Neuron (in vitro differentiated cells): ENCODE results near the gene ITGAE.
"Not testable (repeated sequence)": the region's sequence is repeated elsewhere in the genome, so short reads cannot be mapped to it uniquely, and the experiment has no call there.

ENCODE experiments used
- H2AFZ ChIP-seq: one replicate; pipeline ENCODE4 v1.6.1; 2013; ENCODE audit warnings: low read depth, mild to moderate bottlenecking, inconsistent platforms, low read length, moderate library complexity
- H3K27me3 ChIP-seq: one replicate; pipeline ENCODE4 v1.6.1; 2013; ENCODE audit warnings: low read length; ENCODE audit not compliant: insufficient read depth
- H3K36me3 ChIP-seq: one replicate; pipeline ENCODE4 v1.6.1; 2013; ENCODE audit warnings: low read length; ENCODE audit not compliant: insufficient read depth
- H3K4me1 ChIP-seq: one replicate; pipeline ENCODE4 v1.6.1; 2013; ENCODE audit warnings: low read length; ENCODE audit not compliant: insufficient read depth
- H3K4me3 ChIP-seq: 2 replicates; pipeline ENCODE4 v1.5.1; 2013; ENCODE audit warnings: mild to moderate bottlenecking, low read length, moderate library complexity
- H3K9me3 ChIP-seq: one replicate; pipeline ENCODE4 v1.6.1; 2013; ENCODE audit warnings: low read length

The ITGAE gene

DNA sequence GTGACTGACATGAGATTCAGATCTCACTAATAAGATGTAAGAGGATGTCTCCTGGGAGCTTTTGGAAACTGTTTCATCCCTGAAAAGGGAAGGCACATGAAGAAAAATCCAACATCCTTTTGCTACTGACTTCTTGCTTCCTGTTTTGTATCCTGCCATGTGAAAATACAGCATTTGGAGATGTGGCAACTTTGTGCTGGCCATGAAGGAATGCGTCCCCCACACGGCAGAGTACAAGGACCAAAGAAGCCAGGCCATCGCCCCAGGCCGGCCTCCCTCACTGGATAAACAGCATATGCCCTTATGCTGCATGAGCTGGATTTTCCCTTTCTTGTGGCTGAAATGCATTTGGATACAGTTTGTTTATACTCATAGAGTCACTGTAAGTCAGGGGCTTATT, 82.8 kb downstream of the ITGAE start:
- peaks cover 7% of the 10 kb centered on the region for H3K4me1 ChIP-seq
- H3K4me3 ChIP-seq, result no peak overlapping the region
- H2AFZ ChIP-seq, result no peak overlapping the region
- H3K9me3 ChIP-seq, result no peaks in the 10 kb centered on the region
- no peaks in the 10 kb centered on the region for H3K27me3 ChIP-seq
- H3K36me3 ChIP-seq, result peaks cover 49% of the 10 kb centered on the region

DNA sequence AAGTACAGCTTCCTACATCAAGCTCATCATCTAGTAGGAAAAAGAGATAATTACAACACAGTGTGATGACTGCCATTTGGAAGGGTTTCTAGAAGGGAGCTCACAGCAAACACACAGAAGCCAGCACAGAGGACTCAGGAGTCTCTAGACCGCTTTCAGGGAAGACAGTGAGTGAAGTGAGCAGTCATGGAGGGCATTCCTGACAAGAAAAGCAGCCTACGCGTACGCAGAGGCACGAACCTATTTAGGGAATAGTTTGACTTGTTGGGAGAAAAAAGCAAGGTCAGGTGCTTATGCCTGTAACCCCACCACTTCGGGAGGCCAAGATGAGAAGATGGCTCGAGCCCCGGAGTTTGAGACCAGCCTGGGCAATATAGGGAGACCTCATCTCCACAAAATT, 85.7 kb downstream of the ITGAE start:
- Histone ChIP-seq H3K9me3 (no peaks in the 10 kb centered on the region), H3K4me3 (no peak overlapping the region), H2AFZ (no peak overlapping the region), H3K36me3 (peaks cover 54% of the 10 kb centered on the region), H3K4me1 (no peaks in the 10 kb centered on the region), H3K27me3 (no peaks in the 10 kb centered on the region)

DNA sequence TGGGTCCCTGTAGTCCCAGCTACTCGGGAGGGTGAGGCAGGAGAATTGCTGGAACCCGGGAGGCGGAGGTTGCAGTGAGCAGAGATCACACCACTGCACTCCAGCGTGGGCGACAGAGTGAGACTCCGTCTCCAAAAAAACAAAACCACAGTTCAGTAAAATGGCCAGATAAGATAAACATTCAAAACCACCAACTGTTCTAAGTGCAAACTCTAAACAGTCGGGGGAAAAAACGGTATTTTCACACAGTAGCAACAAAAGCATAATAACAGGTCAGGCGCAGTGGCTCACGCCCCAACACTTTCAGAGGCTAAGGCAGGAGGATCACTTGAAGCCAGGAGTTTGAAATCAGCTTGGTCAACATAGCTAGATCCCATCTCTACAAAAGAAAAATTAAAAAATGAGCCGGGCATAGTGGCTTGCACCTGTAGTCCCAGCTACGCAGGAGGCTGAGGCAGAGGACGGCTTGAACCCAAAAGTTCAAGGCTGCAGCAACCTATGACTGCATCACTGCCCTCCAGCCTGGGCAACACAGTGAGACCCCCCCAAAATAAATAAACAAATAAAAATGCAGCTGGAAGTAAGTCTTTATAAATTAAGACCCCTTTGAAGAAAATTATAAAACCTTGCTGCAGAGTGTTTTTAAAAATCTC, 88.1 kb downstream of the ITGAE start:
- Histone ChIP-seq H3K27me3 (no peaks in the 10 kb centered on the region), H3K4me3 (no peak overlapping the region), H3K4me1 (no peaks in the 10 kb centered on the region), H3K36me3 (peaks cover 38% of the 10 kb centered on the region), H2AFZ (no peak overlapping the region), H3K9me3 (no peaks in the 10 kb centered on the region)

DNA sequence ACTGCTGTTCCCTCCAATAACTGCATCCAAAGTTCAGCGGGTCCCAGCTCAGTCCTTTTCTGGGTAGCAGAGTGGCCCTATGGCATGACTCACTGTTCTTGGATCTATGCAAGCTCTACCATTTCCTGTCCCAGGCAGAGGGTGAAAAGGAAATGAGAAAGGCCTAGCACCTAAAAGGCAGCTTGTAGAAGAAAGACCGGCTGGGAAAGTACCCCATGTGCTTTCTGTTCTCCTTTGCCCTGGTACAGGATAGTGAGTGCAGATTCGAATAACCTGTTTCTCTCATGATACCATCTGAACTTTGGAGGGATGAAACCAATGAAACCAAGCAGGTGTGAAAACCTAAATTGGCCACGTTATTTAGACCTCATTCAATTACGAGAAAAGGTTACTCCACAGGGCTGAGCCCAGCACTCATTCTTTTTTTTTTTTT, 90.0 kb downstream of the ITGAE start:
- Histone ChIP-seq H2AFZ (no peak overlapping the region), H3K4me1 (no peaks in the 10 kb centered on the region), H3K27me3 (no peaks in the 10 kb centered on the region), H3K36me3 (peaks cover 19% of the 10 kb centered on the region), H3K9me3 (no peaks in the 10 kb centered on the region), H3K4me3 (no peak overlapping the region)

DNA sequence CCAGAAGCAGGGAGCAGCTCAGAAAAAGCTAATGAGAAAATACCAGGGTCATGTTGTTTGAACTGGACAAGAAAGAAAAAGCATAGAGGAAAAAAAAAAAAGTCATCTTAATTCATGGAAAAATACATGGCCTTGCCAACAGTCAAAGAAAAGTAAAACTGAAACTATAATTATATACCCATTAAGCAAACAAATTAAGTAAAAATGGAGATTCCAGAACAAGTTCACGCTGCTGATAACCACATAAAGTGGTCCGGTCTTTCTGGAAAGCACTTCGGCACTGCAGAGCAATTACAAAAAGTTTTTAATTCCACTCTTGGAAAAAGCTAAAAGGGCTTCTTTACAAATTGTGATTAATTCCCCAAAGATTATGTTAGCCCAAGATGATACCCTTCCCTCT, 92.6 kb downstream of the ITGAE start:
- no peak overlapping the region for H2AFZ ChIP-seq

DNA sequence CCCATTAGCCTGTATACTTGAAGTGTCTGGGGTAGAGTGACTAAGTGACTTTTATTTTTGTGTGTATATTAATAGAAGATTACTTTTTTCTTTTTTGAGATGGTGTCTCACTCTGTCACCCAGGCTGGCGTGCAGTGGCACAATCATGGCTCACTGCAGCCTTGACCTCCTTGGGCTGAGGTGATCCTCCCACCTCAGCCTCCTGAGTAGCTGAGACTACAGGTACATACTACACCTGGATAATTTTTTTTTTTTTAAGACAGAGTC, 95.3 kb downstream of the ITGAE start:
- not testable (repeated sequence) for H3K9me3 ChIP-seq, H3K4me3 ChIP-seq, H2AFZ ChIP-seq, H3K27me3 ChIP-seq, H3K36me3 ChIP-seq, H3K4me1 ChIP-seq

More for the DNA sequence above, 92.6 kb downstream of the ITGAE start:
- Histone ChIP-seq H3K36me3 (peaks cover 6% of the 10 kb centered on the region), H3K4me3 (no peak overlapping the region), H3K27me3 (no peaks in the 10 kb centered on the region), H3K9me3 (no peaks in the 10 kb centered on the region), H3K4me1 (no peaks in the 10 kb centered on the region)

DNA sequence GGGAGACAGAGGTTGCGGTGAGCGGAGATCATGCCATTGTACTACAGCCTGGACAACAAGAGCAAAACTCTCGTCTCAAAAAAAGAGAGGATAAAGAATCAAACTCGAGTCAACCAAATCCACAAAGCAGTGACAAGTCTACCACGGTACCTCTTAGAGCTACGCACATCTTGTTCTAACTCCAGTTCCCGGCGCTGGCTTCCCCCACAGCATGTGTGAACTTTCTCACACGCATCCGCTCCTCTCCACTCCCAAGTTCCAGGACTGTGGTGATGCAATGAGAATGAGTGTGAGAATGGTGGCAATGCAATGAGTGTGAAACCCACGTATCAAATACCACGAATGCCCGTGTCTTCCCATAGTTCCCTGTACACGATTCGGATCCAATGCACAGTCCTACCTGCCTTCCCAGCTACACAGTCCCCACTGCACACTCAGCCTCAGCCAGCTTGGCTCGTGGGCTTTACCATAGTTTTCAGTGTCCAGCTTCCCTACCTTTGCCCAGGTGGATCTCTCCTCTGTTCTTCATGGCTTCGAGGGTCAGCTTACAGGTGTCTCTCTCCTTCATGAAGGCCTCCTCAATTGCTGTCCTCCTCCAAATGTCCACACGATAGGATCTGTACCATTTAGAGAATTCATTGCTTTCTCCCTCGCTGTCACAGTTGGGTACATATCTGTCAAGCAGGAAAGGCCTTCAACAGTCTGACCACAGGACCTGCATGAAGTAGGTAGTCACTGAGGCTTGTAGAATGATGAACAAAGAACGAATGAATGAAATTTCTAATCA, 95.9 kb downstream of the ITGAE start:
- Histone ChIP-seq H3K4me3 (no peak overlapping the region), H3K36me3 (no peaks in the 10 kb centered on the region), H3K27me3 (no peaks in the 10 kb centered on the region), H2AFZ (no peak overlapping the region), H3K4me1 (no peaks in the 10 kb centered on the region), H3K9me3 (no peaks in the 10 kb centered on the region)

DNA sequence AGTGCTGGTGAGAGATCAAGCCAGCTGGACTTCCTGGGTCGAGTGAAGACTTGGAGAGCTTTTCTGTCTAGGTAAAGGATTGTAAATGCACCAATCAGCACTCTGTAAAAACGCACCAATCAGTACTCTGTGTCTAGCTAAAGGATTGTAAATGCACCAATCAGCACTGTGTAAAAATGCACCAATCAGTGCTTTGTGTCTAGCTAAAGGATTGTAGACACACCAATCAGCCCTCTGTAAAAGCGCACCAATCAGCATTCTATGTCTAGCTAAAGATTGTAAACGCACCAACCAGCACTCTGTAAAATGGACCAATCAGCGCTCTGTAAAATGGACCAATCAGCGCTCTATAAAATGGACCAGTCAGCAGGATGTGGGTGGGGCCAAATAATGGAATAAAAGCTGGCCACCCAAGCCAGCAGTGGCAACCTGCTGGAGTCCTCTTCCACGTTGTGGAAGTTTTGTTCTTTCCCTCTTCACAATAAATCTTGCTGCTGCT, 98.9 kb downstream of the ITGAE start:
- H3K4me3 ChIP-seq, H2AFZ ChIP-seq, H3K36me3 ChIP-seq, H3K4me1 ChIP-seq, H3K9me3 ChIP-seq: not testable (repeated sequence)
- peaks cover 11% of the 10 kb centered on the region for H3K27me3 ChIP-seq

DNA sequence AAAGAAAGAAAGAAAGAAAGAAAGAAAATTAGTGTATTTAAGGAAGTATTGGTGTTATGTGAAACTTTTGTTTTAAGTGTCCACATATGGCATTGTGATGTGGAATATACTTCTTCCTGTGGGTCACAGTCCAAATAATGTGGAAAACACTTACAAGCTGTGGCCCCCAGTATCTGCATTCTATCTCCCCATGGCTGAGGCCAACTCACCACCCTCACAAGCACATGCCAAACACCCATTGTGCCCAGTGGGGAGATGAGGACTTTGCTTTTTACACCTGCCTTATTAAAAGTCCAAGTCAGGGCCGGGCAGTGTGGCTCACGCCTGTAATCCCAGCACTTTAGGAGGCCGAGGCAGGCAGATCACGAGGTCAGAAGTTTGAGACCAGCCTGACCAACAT, 101.0 kb downstream of the ITGAE start:
- Histone ChIP-seq H3K27me3 (peaks cover 24% of the 10 kb centered on the region), H3K9me3 (peaks cover 3% of the 10 kb centered on the region)

DNA sequence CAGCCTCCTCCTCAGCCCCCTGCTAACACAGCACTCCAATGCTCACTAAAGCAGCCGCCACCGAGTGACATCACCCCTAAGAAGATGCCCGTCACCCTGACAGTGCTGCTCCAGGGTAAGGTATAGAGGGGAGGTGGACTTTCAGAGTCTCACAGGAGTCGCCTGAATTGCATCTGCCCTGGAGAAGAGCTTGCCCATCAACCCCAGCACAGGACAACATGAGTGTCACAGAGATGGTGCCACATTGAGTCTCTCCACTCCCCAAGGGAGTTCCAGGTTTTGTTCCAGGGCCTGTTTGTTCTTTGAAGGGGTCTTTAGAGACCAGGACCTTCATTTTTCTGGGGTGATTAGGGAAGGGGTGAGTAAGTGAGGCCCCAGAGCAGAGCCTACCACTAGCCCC, 102.8 kb downstream of the ITGAE start:
- Histone ChIP-seq H3K36me3 (no peaks in the 10 kb centered on the region), H3K27me3 (peaks cover 30% of the 10 kb centered on the region), H3K4me3 (no peak overlapping the region), H3K4me1 (peaks cover 18% of the 10 kb centered on the region), H3K9me3 (peaks cover 3% of the 10 kb centered on the region), H2AFZ (no peak overlapping the region)

More for the DNA sequence above, 101.0 kb downstream of the ITGAE start:
- Histone ChIP-seq H3K4me3 (no peak overlapping the region), H2AFZ (no peak overlapping the region), H3K4me1 (peaks cover 12% of the 10 kb centered on the region), H3K36me3 (no peaks in the 10 kb centered on the region)

DNA sequence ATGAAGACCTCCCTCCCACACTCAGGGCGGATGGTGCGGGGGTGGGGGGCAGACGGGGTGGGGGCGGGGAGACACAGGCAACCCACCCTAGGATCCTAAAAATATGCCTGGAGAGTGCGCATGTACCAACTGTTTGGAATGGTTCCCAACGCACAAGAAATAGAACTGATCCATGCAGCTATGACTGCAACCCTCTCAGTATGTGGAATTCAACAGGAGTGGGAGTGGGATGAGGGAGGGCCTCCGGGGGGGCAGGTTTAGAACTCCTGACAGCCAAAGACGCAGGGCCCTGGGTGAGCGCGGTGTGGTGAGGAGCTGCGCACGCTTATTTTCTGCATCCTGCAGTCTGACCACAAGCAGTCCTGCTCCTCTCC, 103.9 kb downstream of the ITGAE start:
- Histone ChIP-seq H3K9me3 (peaks cover 3% of the 10 kb centered on the region), H3K4me1 (peaks cover 18% of the 10 kb centered on the region), H3K4me3 (no peak overlapping the region), H2AFZ (no peak overlapping the region), H3K27me3 (peaks cover 30% of the 10 kb centered on the region), H3K36me3 (no peaks in the 10 kb centered on the region)

DNA sequence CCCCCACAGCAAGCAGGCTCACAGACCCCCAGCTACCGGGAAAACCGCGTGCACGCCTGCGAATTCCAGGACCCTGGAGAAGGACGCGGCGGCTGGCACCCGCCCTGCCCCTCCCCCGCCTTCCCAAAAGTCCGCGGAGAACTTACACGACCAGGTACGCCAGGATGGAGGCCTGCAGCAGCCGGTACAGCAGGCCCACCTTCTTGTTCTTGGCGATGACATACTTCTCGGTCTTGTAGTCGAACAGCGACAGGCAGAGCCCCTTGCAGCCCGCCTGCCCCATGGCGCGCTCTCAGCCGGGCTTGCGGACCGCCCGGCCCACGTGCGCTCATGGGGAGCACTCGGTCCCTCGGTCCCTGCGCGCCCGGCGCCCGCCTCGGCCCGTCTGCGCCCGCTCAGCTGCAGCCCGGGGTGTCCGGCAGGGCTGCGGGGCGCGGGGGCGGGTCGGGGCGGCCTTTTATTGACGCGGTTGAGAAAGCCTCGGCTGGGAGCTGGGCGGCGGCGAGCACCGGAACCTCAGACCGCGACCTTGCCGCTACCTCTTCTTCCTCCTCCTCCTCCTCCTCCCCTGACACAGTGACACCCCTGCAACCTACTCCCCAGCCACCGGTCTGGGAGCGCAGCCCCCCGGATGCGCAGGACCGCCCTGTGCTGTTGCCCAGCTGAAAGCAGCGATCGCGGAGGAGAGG, 105.1 kb downstream of the ITGAE start, which contains the start of gene P2RX5:
TSS of gene P2RX5 (minus strand) at position 433 of the 689 bp plus-strand sequence. CDS start at position 283, 150 bp downstream.
- H3K27me3 ChIP-seq, result peaks cover 30% of the 10 kb centered on the region
- H3K4me1 ChIP-seq, result peaks cover 18% of the 10 kb centered on the region
- H3K9me3 ChIP-seq, result peaks cover 3% of the 10 kb centered on the region
- H3K36me3 ChIP-seq, result no peaks in the 10 kb centered on the region
- H2AFZ ChIP-seq, result peak within 1 kb of the TSS; percentile 69
- peak within 1 kb of the TSS; percentile 40 for H3K4me3 ChIP-seq

DNA sequence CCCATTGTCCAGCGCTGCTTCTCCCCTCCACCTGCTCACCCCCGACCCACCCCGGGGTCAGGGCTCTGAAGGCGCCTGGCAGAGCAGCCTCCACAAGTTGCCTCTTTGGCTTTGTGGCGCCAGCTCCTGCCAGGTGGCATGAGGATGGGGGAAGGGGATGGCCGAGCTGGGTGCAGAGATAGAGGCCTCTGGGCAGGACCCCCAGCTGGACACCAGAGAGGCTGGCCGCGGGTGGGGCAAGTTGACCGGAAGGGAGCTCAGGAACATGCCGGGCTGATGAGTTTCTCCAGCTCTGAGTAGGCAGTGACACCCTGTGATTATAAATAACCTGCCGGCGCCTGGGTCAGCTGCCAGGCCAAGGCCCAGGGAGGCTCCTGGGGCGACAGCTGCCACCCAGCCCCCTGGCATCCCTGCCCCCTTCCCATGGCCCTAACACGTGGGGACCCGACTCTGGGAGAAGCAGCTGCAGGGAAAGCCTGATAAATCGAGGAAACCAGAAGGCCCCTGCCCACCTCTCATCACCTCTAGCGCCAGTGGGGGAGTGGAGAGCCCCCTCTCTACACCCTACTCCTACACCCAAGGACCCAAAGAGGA, 105.8 kb downstream of the ITGAE start:
- Histone ChIP-seq H2AFZ (peak overlapping the region; percentile 69), H3K27me3 (peaks cover 30% of the 10 kb centered on the region), H3K4me3 (peak overlapping the region; percentile 40), H3K9me3 (peaks cover 3% of the 10 kb centered on the region), H3K4me1 (peaks cover 18% of the 10 kb centered on the region), H3K36me3 (no peaks in the 10 kb centered on the region)
